ENCODE data around the gene IL1RAPL1. TPM values are rescaled to one million over a fixed set of nuclear protein-coding genes. Genes with fewer than 3 reads are reported as not detected.

Gene IL1RAPL1
- total RNA-seq, 1 donor from 2014 or later = 0.66 TPM

DNA sequence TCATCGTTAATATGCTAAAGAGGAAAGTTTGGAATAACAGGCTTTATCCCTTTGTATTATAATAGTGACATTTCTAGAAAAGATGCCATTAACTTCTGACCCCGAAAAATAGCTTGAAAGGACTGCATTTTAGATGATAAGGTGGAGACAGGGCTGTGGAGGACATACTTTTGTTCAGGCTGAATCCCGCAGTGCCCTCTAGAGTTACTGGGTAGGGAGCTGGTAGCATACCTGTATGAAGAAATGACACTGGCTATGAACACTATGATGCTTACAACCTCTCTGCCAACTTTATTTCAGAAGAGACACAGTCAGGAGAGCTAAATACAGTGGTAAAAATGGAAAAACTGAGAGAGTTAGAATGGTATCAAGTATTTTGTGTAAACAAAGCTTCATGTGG, 8.1 kb downstream of the IL1RAPL1 start:
- Mint-ChIP-seq H3K4me3 (ENCODE audit: unreplicated experiment) (no peak overlapping the region), H3K27ac (ENCODE audit: unreplicated experiment) (no peak overlapping the region), H3K27me3 (ENCODE audit: unreplicated experiment) (no peaks in the 10 kb centered on the region), H3K9me3 (ENCODE audit: unreplicated experiment) (no peaks in the 10 kb centered on the region), H3K4me1 (ENCODE audit: low read depth, unreplicated experiment) (peaks cover 4% of the 10 kb centered on the region), H3K36me3 (ENCODE audit: unreplicated experiment) (no peaks in the 10 kb centered on the region)
- no peak for DNase-seq
- TF ChIP-seq, protein P1, sequence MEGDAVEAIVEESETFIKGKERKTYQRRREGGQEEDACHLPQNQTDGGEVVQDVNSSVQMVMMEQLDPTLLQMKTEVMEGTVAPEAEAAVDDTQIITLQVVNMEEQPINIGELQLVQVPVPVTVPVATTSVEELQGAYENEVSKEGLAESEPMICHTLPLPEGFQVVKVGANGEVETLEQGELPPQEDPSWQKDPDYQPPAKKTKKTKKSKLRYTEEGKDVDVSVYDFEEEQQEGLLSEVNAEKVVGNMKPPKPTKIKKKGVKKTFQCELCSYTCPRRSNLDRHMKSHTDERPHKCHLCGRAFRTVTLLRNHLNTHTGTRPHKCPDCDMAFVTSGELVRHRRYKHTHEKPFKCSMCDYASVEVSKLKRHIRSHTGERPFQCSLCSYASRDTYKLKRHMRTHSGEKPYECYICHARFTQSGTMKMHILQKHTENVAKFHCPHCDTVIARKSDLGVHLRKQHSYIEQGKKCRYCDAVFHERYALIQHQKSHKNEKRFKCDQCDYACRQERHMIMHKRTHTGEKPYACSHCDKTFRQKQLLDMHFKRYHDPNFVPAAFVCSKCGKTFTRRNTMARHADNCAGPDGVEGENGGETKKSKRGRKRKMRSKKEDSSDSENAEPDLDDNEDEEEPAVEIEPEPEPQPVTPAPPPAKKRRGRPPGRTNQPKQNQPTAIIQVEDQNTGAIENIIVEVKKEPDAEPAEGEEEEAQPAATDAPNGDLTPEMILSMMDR (IDR thresholded peaks at IDR 0.05; ENCODE audit: partially characterized antibody, unreplicated experiment) = no peak

DNA sequence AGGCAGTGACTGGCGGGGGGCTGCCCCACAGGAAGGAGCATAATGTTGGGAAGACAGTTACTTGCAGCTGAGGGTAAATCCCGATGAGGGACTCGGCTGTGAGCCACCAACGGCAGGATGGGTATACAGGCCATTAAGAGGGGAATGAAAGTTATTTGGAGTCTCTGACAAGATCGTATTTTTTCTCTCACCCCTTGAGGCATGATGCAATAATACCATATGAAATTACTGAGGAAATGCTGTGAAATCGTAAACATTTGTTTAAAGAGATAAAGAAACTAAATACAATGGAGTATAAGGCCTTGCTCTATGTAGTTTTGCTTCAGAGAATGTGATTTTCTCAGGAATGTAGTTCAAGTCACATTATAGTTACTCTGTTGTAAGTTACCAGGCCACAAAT, 12.7 kb downstream of the IL1RAPL1 start:
- peaks cover 3% of the 10 kb centered on the region for H3K4me1 Mint-ChIP-seq (ENCODE audit: low read depth, unreplicated experiment)
- H3K4me3 Mint-ChIP-seq (ENCODE audit: unreplicated experiment) = no peak overlapping the region
- H3K27me3 Mint-ChIP-seq (ENCODE audit: unreplicated experiment) = no peaks in the 10 kb centered on the region
- H3K36me3 Mint-ChIP-seq (ENCODE audit: unreplicated experiment) = no peaks in the 10 kb centered on the region
- TF ChIP-seq, protein P1 (IDR thresholded peaks at IDR 0.05; ENCODE audit: partially characterized antibody, unreplicated experiment) = no peak
- no peak for DNase-seq
- H3K9me3 Mint-ChIP-seq (ENCODE audit: unreplicated experiment) = no peaks in the 10 kb centered on the region
- H3K27ac Mint-ChIP-seq (ENCODE audit: unreplicated experiment) = no peak overlapping the region

DNA sequence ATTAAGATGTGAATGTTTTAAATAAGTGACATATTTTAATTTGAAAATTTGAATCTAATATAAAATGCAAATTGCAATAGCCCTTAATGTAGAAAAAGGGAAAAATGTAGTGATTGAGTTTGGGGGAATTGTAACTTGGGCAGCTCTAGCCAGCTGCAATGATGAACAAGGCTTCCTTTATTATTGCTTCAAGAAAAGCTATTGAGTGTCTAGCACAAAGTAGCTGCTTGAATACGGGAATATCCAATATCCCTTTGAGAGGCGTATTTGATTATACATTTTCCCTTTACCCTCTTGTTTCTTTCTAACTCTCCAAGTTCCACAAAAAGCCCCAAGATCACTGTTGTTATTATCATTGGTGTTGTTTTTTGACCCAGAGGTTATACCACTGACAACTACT, 21.8 kb downstream of the IL1RAPL1 start:
- TF ChIP-seq, protein P1 (IDR thresholded peaks at IDR 0.05; ENCODE audit: partially characterized antibody, unreplicated experiment) = no peak
- H3K36me3 Mint-ChIP-seq (ENCODE audit: unreplicated experiment) = no peaks in the 10 kb centered on the region
- H3K9me3 Mint-ChIP-seq (ENCODE audit: unreplicated experiment) = no peaks in the 10 kb centered on the region
- H3K27ac Mint-ChIP-seq (ENCODE audit: unreplicated experiment) = no peak overlapping the region
- H3K4me3 Mint-ChIP-seq (ENCODE audit: unreplicated experiment) = no peak overlapping the region
- H3K4me1 Mint-ChIP-seq (ENCODE audit: low read depth, unreplicated experiment) = no peaks in the 10 kb centered on the region
- no peaks in the 10 kb centered on the region for H3K27me3 Mint-ChIP-seq (ENCODE audit: unreplicated experiment)
- DNase-seq = no peak

DNA sequence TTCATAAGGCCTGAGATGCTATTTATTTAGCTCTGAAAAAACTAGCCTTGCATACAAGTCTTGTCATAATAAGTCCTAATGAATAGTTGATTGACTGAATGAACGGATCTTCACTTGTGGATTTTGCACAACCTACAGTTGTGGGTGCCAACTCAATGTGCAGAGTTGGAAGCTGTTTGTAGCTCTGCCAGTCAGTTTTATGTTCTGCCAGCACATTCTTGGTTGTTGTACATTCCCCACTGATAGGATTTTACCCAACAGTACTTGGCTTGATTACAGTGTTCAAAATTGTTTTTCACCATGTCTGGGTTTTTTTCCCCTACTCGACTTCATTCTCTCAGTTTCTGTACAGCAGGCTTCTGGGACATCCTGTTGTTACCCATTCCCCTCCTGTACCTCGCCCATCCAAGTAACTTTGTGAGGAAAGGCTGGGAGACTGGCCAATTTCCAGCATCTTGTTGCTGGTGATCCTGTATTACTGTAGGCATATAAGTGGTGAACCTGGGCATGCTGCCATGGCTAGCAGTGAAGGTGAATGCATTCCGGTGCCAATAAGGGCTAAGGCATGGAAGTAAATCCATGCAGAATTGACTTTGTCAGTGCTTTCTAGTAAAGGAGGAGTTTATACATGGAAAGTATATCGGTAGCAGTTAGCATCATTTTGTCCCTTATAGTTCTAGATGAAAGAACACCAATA, 22.8 kb downstream of the IL1RAPL1 start:
- Mint-ChIP-seq H3K36me3 (ENCODE audit: unreplicated experiment) (no peaks in the 10 kb centered on the region), H3K27me3 (ENCODE audit: unreplicated experiment) (no peaks in the 10 kb centered on the region)

DNA sequence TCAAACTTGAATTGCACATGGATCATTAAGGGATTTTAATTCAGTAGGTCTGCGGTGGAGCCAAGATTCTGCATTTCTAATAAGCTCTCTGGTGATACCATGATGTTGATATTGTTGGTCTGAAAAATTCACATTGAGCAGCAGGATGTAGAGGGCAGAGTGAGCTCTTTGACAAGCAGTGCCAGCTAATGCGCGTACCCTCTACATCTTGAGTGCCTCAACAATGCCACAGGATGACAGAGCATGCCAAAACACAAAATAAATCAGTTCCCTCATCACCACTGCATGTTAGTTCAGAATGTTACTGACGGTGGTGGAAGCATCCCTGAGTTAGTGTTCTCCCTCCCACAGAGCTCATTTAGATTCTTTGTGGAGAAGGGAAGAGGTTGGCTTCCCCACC, 23.5 kb downstream of the IL1RAPL1 start:
- H3K36me3 Mint-ChIP-seq (ENCODE audit: unreplicated experiment) = no peaks in the 10 kb centered on the region
- H3K9me3 Mint-ChIP-seq (ENCODE audit: unreplicated experiment) = no peaks in the 10 kb centered on the region
- TF ChIP-seq, protein P1 (IDR thresholded peaks at IDR 0.05; ENCODE audit: partially characterized antibody, unreplicated experiment) = no peak
- H3K27ac Mint-ChIP-seq (ENCODE audit: unreplicated experiment) = no peak overlapping the region
- DNase-seq = no peak
- H3K27me3 Mint-ChIP-seq (ENCODE audit: unreplicated experiment) = no peaks in the 10 kb centered on the region
- H3K4me1 Mint-ChIP-seq (ENCODE audit: low read depth, unreplicated experiment) = no peaks in the 10 kb centered on the region
- no peak overlapping the region for H3K4me3 Mint-ChIP-seq (ENCODE audit: unreplicated experiment)

More for the DNA sequence above, 22.8 kb downstream of the IL1RAPL1 start:
- no peak overlapping the region for H3K4me3 Mint-ChIP-seq (ENCODE audit: unreplicated experiment)
- no peak overlapping the region for H3K27ac Mint-ChIP-seq (ENCODE audit: unreplicated experiment)
- H3K9me3 Mint-ChIP-seq (ENCODE audit: unreplicated experiment) = no peaks in the 10 kb centered on the region
- TF ChIP-seq, protein P1 (IDR thresholded peaks at IDR 0.05; ENCODE audit: partially characterized antibody, unreplicated experiment) = no peak
- DNase-seq = no peak
- no peaks in the 10 kb centered on the region for H3K4me1 Mint-ChIP-seq (ENCODE audit: low read depth, unreplicated experiment)

Data from glutamatergic neuron (in vitro differentiated cells).